ENCODE results near the gene SUGCT.

SUGCT gene

GRCh38 chr7:40490603-40490924 is 355.8 kb downstream of the SUGCT start:
- Histone ChIP-seq H3K9ac (ENCODE audit: low read depth, low read length) (no peak overlapping the region), H3K27me3 (ENCODE audit: control insufficient read depth, insufficient read depth, low read length) (no peaks in the 10 kb centered on the region), H3K4me1 (ENCODE audit: control insufficient read depth, insufficient read depth, low read length) (no peaks in the 10 kb centered on the region), H3K36me3 (ENCODE audit: control insufficient read depth, insufficient read depth, low read length) (no peaks in the 10 kb centered on the region), H3K9me3 (ENCODE audit: control insufficient read depth, insufficient read depth, low read length) (no peaks in the 10 kb centered on the region), H3K4me3 (ENCODE audit: low read depth, low read length) (no peak overlapping the region), H3K27ac (ENCODE audit: low read depth, low read length) (no peak overlapping the region)

- Histone ChIP-seq H3K9ac (ENCODE audit: low read depth, low read length) (no peak overlapping the region), H3K4me1 (ENCODE audit: control insufficient read depth, insufficient read depth, low read length) (no peaks in the 10 kb centered on the region), H3K36me3 (ENCODE audit: control insufficient read depth, insufficient read depth, low read length) (no peaks in the 10 kb centered on the region)
Measured at GRCh38 chr7:40492946-40493345, 358.1 kb downstream of the SUGCT start.

DNA sequence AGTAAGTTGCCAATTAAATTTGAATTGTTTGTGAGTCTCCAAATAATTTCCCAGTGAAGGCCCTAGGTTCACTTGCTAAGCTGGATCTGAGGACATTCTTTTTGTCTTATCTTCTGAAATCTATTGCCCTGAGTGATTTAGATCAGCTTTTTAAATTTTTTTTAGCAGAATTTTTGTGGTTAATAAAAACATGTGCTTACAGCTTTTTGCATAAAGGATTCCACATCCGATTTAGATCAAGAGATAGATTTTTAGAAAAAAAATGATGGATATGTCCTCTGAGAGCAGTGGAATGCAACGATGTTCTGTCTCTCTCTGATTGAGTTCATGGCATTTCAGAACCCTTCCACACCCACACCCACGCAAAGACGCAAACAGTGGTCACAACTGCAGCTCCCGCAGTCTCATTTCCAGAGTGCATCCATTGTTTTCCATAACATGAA is 358.8 kb downstream of the SUGCT start:
- no peaks in the 10 kb centered on the region for H3K27me3 ChIP-seq (ENCODE audit: control insufficient read depth, insufficient read depth, low read length)
- H3K9me3 ChIP-seq (ENCODE audit: control insufficient read depth, insufficient read depth, low read length), result no peaks in the 10 kb centered on the region
- no peaks in the 10 kb centered on the region for H3K36me3 ChIP-seq (ENCODE audit: control insufficient read depth, insufficient read depth, low read length)
- no peaks in the 10 kb centered on the region for H3K4me1 ChIP-seq (ENCODE audit: control insufficient read depth, insufficient read depth, low read length)
- no peak overlapping the region for H3K27ac ChIP-seq (ENCODE audit: low read depth, low read length)
- no peak overlapping the region for H3K4me3 ChIP-seq (ENCODE audit: low read depth, low read length)
- no peak overlapping the region for H3K9ac ChIP-seq (ENCODE audit: low read depth, low read length)

More at GRCh38 chr7:40492946-40493345, 358.1 kb downstream of the SUGCT start:
- Histone ChIP-seq H3K27ac (ENCODE audit: low read depth, low read length) (no peak overlapping the region), H3K9me3 (ENCODE audit: control insufficient read depth, insufficient read depth, low read length) (no peaks in the 10 kb centered on the region), H3K4me3 (ENCODE audit: low read depth, low read length) (no peak overlapping the region), H3K27me3 (ENCODE audit: control insufficient read depth, insufficient read depth, low read length) (no peaks in the 10 kb centered on the region)

GRCh38 chr7:40498924-40499510 is 364.2 kb downstream of the SUGCT start:
- H3K9me3 ChIP-seq (ENCODE audit: control insufficient read depth, insufficient read depth, low read length), result no peaks in the 10 kb centered on the region

GRCh38 chr7:40499718-40500117 is 364.9 kb downstream of the SUGCT start:
- Histone ChIP-seq H3K4me3 (ENCODE audit: low read depth, low read length) (no peak overlapping the region), H3K27me3 (ENCODE audit: control insufficient read depth, insufficient read depth, low read length) (no peaks in the 10 kb centered on the region), H3K36me3 (ENCODE audit: control insufficient read depth, insufficient read depth, low read length) (no peaks in the 10 kb centered on the region), H3K27ac (ENCODE audit: low read depth, low read length) (no peak overlapping the region), H3K4me1 (ENCODE audit: control insufficient read depth, insufficient read depth, low read length) (no peaks in the 10 kb centered on the region), H3K9ac (ENCODE audit: low read depth, low read length) (no peak overlapping the region), H3K9me3 (ENCODE audit: control insufficient read depth, insufficient read depth, low read length) (no peaks in the 10 kb centered on the region)

More at GRCh38 chr7:40498924-40499510, 364.2 kb downstream of the SUGCT start:
- Histone ChIP-seq H3K4me1 (ENCODE audit: control insufficient read depth, insufficient read depth, low read length) (no peaks in the 10 kb centered on the region), H3K9ac (ENCODE audit: low read depth, low read length) (no peak overlapping the region), H3K4me3 (ENCODE audit: low read depth, low read length) (no peak overlapping the region), H3K27ac (ENCODE audit: low read depth, low read length) (no peak overlapping the region), H3K36me3 (ENCODE audit: control insufficient read depth, insufficient read depth, low read length) (no peaks in the 10 kb centered on the region), H3K27me3 (ENCODE audit: control insufficient read depth, insufficient read depth, low read length) (no peaks in the 10 kb centered on the region)

DNA sequence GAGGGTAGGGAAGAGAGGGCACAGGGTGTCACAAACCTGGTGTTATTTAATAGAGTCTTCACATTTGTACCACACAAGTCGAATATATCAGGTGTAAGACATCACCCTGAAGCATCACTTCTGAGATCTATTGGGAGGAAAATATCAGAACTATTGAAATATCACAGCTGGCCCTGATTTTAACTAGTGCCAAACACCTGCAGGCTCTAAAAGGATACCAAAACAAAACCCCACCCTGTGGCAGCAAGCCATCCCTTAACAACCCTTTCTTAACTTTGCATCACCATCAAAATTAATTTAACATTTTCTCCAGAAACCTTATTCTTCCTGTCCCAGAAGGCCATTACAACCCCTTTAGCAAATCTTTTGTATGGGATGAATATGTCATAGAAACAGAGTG is 365.4 kb downstream of the SUGCT start:
- no peak overlapping the region for H3K9ac ChIP-seq (ENCODE audit: low read depth, low read length)
- H3K27ac ChIP-seq (ENCODE audit: low read depth, low read length), result no peak overlapping the region
- no peaks in the 10 kb centered on the region for H3K36me3 ChIP-seq (ENCODE audit: control insufficient read depth, insufficient read depth, low read length)
- H3K4me3 ChIP-seq (ENCODE audit: low read depth, low read length), result no peak overlapping the region
- no peaks in the 10 kb centered on the region for H3K27me3 ChIP-seq (ENCODE audit: control insufficient read depth, insufficient read depth, low read length)
- no peaks in the 10 kb centered on the region for H3K9me3 ChIP-seq (ENCODE audit: control insufficient read depth, insufficient read depth, low read length)
- no peaks in the 10 kb centered on the region for H3K4me1 ChIP-seq (ENCODE audit: control insufficient read depth, insufficient read depth, low read length)

- Histone ChIP-seq H3K4me1 (ENCODE audit: control insufficient read depth, insufficient read depth, low read length) (no peaks in the 10 kb centered on the region), H3K27me3 (ENCODE audit: control insufficient read depth, insufficient read depth, low read length) (no peaks in the 10 kb centered on the region), H3K27ac (ENCODE audit: low read depth, low read length) (no peak overlapping the region), H3K4me3 (ENCODE audit: low read depth, low read length) (no peak overlapping the region), H3K36me3 (ENCODE audit: control insufficient read depth, insufficient read depth, low read length) (no peaks in the 10 kb centered on the region), H3K9ac (ENCODE audit: low read depth, low read length) (no peak overlapping the region), H3K9me3 (ENCODE audit: control insufficient read depth, insufficient read depth, low read length) (0 out of 2 replicates have a peak, but pooled peaks cover 3% of the 10 kb centered on the region)
Measured at GRCh38 chr7:40502359-40502758, 367.6 kb downstream of the SUGCT start.

DNA sequence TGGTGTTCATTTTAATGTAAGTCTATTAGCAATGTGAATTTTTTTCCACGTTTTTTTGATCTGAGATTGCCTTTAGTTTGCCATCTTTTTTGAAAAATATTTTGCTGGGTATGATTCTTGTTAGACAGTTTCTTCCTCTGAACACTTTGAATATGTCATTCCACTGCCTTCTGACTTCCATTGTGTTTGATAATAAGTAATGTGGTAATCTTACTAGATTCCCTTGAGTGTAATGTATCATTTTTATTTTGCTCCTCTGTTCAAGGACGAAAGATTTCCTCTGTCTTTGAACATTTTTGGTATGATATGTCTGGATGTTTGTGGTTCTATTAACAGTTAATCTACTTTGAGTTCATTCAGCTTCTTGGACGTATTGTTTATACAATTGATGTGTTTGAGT is 371.4 kb downstream of the SUGCT start:
- Histone ChIP-seq H3K27ac (ENCODE audit: low read depth, low read length) (no peak overlapping the region), H3K4me3 (ENCODE audit: low read depth, low read length) (no peak overlapping the region), H3K36me3 (ENCODE audit: control insufficient read depth, insufficient read depth, low read length) (no peaks in the 10 kb centered on the region), H3K4me1 (ENCODE audit: control insufficient read depth, insufficient read depth, low read length) (no peaks in the 10 kb centered on the region), H3K9me3 (ENCODE audit: control insufficient read depth, insufficient read depth, low read length) (0 out of 2 replicates have a peak, but pooled peaks cover 3% of the 10 kb centered on the region), H3K9ac (ENCODE audit: low read depth, low read length) (no peak overlapping the region), H3K27me3 (ENCODE audit: control insufficient read depth, insufficient read depth, low read length) (no peaks in the 10 kb centered on the region)

DNA sequence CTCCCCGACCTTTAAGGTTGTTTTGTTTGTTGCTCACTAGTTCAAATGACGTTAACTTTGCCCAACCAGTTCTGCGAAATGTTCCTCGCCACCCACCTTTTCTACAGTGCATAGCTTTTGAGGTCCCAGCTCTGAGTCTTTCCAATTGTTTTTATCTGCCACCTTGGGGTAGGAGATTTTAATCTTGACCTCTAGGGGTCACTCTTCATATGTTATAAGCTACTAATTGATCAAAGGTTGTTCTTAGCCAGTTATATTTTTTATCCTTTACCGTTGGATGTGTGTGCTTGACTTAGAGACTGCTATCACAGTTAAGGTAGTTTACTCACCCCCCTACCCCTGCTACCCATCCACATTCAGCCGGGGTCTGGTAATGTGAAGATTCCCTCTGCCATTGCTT is 372.4 kb downstream of the SUGCT start:
- Histone ChIP-seq H3K4me1 (ENCODE audit: control insufficient read depth, insufficient read depth, low read length) (no peaks in the 10 kb centered on the region), H3K27ac (ENCODE audit: low read depth, low read length) (no peak overlapping the region), H3K36me3 (ENCODE audit: control insufficient read depth, insufficient read depth, low read length) (no peaks in the 10 kb centered on the region), H3K9me3 (ENCODE audit: control insufficient read depth, insufficient read depth, low read length) (0 out of 2 replicates have a peak, but pooled peaks cover 3% of the 10 kb centered on the region), H3K4me3 (ENCODE audit: low read depth, low read length) (no peak overlapping the region), H3K9ac (ENCODE audit: low read depth, low read length) (no peak overlapping the region), H3K27me3 (ENCODE audit: control insufficient read depth, insufficient read depth, low read length) (no peaks in the 10 kb centered on the region)

DNA sequence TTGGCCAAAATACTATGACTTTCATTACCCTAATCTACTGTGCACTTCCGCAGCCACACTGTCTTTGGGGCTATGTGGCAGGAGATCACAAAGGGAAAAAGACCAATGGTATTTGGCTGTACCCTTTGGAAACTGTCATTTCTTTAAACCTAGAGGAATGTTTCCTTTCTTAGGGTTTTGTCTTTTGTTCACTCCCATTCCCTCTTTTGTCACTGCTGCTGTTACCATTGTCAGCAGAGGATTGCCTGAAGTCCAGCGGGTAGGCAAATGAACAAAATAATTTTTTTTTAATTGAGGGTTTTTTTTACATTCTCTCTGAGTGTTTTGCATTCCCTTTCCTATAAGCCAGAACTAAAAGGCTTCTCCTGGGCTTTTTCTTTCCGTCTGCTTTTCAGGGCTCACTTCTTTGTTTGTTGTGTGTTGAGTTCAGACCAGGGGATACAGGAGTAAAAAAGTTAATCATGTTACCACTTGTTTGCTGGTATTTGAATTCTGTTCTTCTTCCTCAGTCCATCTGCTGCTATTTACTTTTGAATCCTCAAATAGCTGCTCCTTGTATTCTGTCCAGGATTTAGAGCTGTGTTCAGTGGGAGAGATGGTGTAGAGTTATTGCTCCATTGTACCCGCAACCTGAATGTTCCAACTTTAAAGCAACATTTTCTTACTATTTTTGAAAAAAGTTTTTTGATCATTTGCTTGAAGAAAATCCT is 374.6 kb downstream of the SUGCT start:
- Histone ChIP-seq H3K4me1 (ENCODE audit: control insufficient read depth, insufficient read depth, low read length) (no peaks in the 10 kb centered on the region), H3K9me3 (ENCODE audit: control insufficient read depth, insufficient read depth, low read length) (0 out of 2 replicates have a peak, but pooled peaks cover 3% of the 10 kb centered on the region), H3K9ac (ENCODE audit: low read depth, low read length) (no peak overlapping the region), H3K27ac (ENCODE audit: low read depth, low read length) (no peak overlapping the region), H3K4me3 (ENCODE audit: low read depth, low read length) (no peak overlapping the region), H3K27me3 (ENCODE audit: control insufficient read depth, insufficient read depth, low read length) (no peaks in the 10 kb centered on the region), H3K36me3 (ENCODE audit: control insufficient read depth, insufficient read depth, low read length) (no peaks in the 10 kb centered on the region)

GRCh38 chr7:40516376-40516775 is 381.6 kb downstream of the SUGCT start:
- no peak overlapping the region for H3K4me3 ChIP-seq (ENCODE audit: low read depth, low read length)
- H3K36me3 ChIP-seq (ENCODE audit: control insufficient read depth, insufficient read depth, low read length), result no peaks in the 10 kb centered on the region
- H3K9ac ChIP-seq (ENCODE audit: low read depth, low read length), result no peak overlapping the region
- H3K27me3 ChIP-seq (ENCODE audit: control insufficient read depth, insufficient read depth, low read length), result no peaks in the 10 kb centered on the region
- no peak overlapping the region for H3K27ac ChIP-seq (ENCODE audit: low read depth, low read length)
- no peaks in the 10 kb centered on the region for H3K9me3 ChIP-seq (ENCODE audit: control insufficient read depth, insufficient read depth, low read length)
- H3K4me1 ChIP-seq (ENCODE audit: control insufficient read depth, insufficient read depth, low read length), result no peaks in the 10 kb centered on the region
